AML-193 (cell line): ENCODE measurements around the gene CHD1L.
"Not testable (repeated sequence)": the region's sequence is repeated elsewhere in the genome, so short reads cannot be mapped to it uniquely, and the experiment has no call there.

Experiments
- DNase-seq, 2 experiments: peaks; one replicate each; lab custom pipeline; 2025; lab: John Stamatoyannopoulos, UW

The CHD1L gene

GRCh38 chr1:147242449-147243227 lies at the start of gene CHD1L:
CHD1L (plus strand) TSS chr1:147242684; CDS start chr1:147242704, 20 bp downstream.
- DNase-seq, result peak; percentile 91 to 94

GRCh38 chr1:147197324-147197723 lies 45.2 kb upstream of the CHD1L start:
- not testable (repeated sequence) for DNase-seq

- no peak for DNase-seq
Measured at GRCh38 chr1:147201276-147201675, 41.2 kb upstream of the CHD1L start.

GRCh38 chr1:147201786-147202185 lies 40.7 kb upstream of the CHD1L start:
- DNase-seq, result no peak

GRCh38 chr1:147202576-147202975 lies 39.9 kb upstream of the CHD1L start:
- no peak for DNase-seq

GRCh38 chr1:147204080-147204479 lies 38.4 kb upstream of the CHD1L start:
- peak in 1 of 2 experiments; percentile 9 for DNase-seq

GRCh38 chr1:147207192-147207591 lies 35.3 kb upstream of the CHD1L start:
- no peak for DNase-seq

- DNase-seq, result no peak
Measured at GRCh38 chr1:147208619-147209018, 33.9 kb upstream of the CHD1L start.

- DNase-seq, result no peak
Measured at GRCh38 chr1:147209825-147210821, 32.4 kb upstream of the CHD1L start.

GRCh38 chr1:147210987-147211386 lies 31.5 kb upstream of the CHD1L start:
- no peak for DNase-seq

GRCh38 chr1:147211577-147211976 lies 30.9 kb upstream of the CHD1L start:
- no peak for DNase-seq

- no peak for DNase-seq
Measured at GRCh38 chr1:147213271-147213670, 29.2 kb upstream of the CHD1L start.

- DNase-seq, result no peak
Measured at GRCh38 chr1:147214325-147214724, 28.2 kb upstream of the CHD1L start.

GRCh38 chr1:147214842-147215539 lies 27.5 kb upstream of the CHD1L start:
- DNase-seq, result no peak

- DNase-seq, result no peak
Measured at GRCh38 chr1:147215540-147215916, 27.0 kb upstream of the CHD1L start.

GRCh38 chr1:147216124-147216523 lies 26.4 kb upstream of the CHD1L start:
- no peak for DNase-seq

GRCh38 chr1:147217141-147217540 lies 25.3 kb upstream of the CHD1L start:
- no peak for DNase-seq

GRCh38 chr1:147218606-147219005 lies 23.9 kb upstream of the CHD1L start:
- DNase-seq, result peak; percentile 34 to 50

GRCh38 chr1:147223740-147224615 lies 18.5 kb upstream of the CHD1L start:
- DNase-seq, result no peak

- DNase-seq, result peak; percentile 53 to 57
Measured at GRCh38 chr1:147225193-147225730, 17.2 kb upstream of the CHD1L start, which contains the start of gene FMO5. FMO5 (minus strand) TSS chr1:147225339; CDS start chr1:147225029, 310 bp downstream.

- not testable (repeated sequence) for DNase-seq
Measured at GRCh38 chr1:147231032-147231431, 11.5 kb upstream of the CHD1L start.
